WTC11 (cell line): ENCODE results near the gene LAMA2. TPM values are rescaled to one million over a fixed set of nuclear protein-coding genes. Genes with fewer than 3 reads are reported as not detected.

Source experiments
- ATAC-seq: fragments of 200-7000 bp; cut with Tn5 transposase; 2 replicates; pipeline ENCODE4 v1.10.0; 2021; ENCODE audit warnings: mild to moderate bottlenecking, moderate library complexity
- CTCF ChIA-PET: fragments of 300-600 bp; sonication (Branson Sonifier 250); formaldehyde crosslinking; loops from one replicate; lab custom pipeline; 2021; ENCODE audit warnings: antibody characterized with exemption; lab: Charles Lee
- POLR2A ChIA-PET: fragments of 350-600 bp; sonication (Branson Sonifier 250); formaldehyde crosslinking; loops from one replicate; lab custom pipeline; 2021; ENCODE audit warnings: antibody characterized with exemption; lab: Charles Lee
- DNase-seq: peaks from one replicate; pipeline ENCODE4 v3.0.0; 2021; ENCODE audit warnings: low spot score
- H3K27ac Mint-ChIP-seq: 2 replicates; pipeline ENCODE4 v1.8.0; 2021; ENCODE audit warnings: mixed read lengths
- H3K27me3 Mint-ChIP-seq: 2 replicates; pipeline ENCODE4 v1.8.0; 2021; ENCODE audit warnings: low read depth, mild to moderate bottlenecking, moderate library complexity, mixed read lengths
- H3K36me3 Mint-ChIP-seq: 2 replicates; pipeline ENCODE4 v1.8.0; 2021; ENCODE audit warnings: mixed read lengths
- H3K4me1 Mint-ChIP-seq: 2 replicates; pipeline ENCODE4 v1.8.0; 2022; ENCODE audit warnings: mixed read lengths
- H3K4me3 Mint-ChIP-seq: 2 replicates; pipeline ENCODE4 v1.8.0; 2021; ENCODE audit warnings: mild to moderate bottlenecking, moderate library complexity, mixed read lengths
- H3K9me3 Mint-ChIP-seq: 2 replicates; pipeline ENCODE4 v1.8.0; 2021; ENCODE audit warnings: mixed read lengths
- ARID4B ChIP-seq: sonication (generic); formaldehyde crosslinking; IDR thresholded peaks from 2 replicates; pipeline ENCODE4 v1.8.0; 2023; ENCODE audit warnings: missing genetic modification reagents, mild to moderate bottlenecking, borderline replicate concordance
- GTF2I ChIP-seq: fragments of 250-450 bp; sonication (Bioruptor Pico); conservative IDR thresholded peaks from 2 replicates; pipeline ENCODE4 v1.4.0; 2021; ENCODE audit warnings: mild to moderate bottlenecking
- PRDM15 ChIP-seq: sonication (generic); formaldehyde crosslinking; IDR thresholded peaks from 2 replicates; pipeline ENCODE4 v1.8.0; 2022; ENCODE audit warnings: missing genetic modification reagents
- SOX15 ChIP-seq: fragments of 250-450 bp; sonication (Bioruptor Pico); IDR thresholded peaks from 2 replicates; pipeline ENCODE4 v1.9.0; 2021; ENCODE audit warnings: mild to moderate bottlenecking
- SP1 ChIP-seq: sonication (generic); formaldehyde crosslinking; conservative IDR thresholded peaks from 2 replicates; pipeline ENCODE4 v1.8.1; 2022; ENCODE audit warnings: missing genetic modification reagents
- TCF7 ChIP-seq: sonication (generic); formaldehyde crosslinking; IDR thresholded peaks from 2 replicates; pipeline ENCODE4 v1.8.0; 2022; ENCODE audit warnings: mild to moderate bottlenecking, low read depth, missing genetic modification reagents, moderate library complexity
- ZNF121 ChIP-seq: sonication (generic); formaldehyde crosslinking; IDR thresholded peaks from 2 replicates; pipeline ENCODE4 v1.8.0; 2023; ENCODE audit warnings: missing genetic modification reagents
- ZNF138 ChIP-seq: sonication (generic); formaldehyde crosslinking; conservative IDR thresholded peaks from 2 replicates; pipeline ENCODE4 v1.8.1; 2022; ENCODE audit warnings: mild to moderate bottlenecking, moderate library complexity, missing genetic modification reagents
- ZNF317 ChIP-seq: sonication (generic); formaldehyde crosslinking; IDR thresholded peaks from 2 replicates; pipeline ENCODE4 v1.8.1; 2023; ENCODE audit warnings: low read depth, mild to moderate bottlenecking, moderate library complexity, missing genetic modification reagents, borderline replicate concordance
- ZNF423 ChIP-seq: fragments of 250-450 bp; sonication (Bioruptor Pico); IDR thresholded peaks from 2 replicates; pipeline ENCODE4 v2.1.2; 2022; ENCODE audit warnings: mild to moderate bottlenecking, moderate library complexity
- total RNA-seq: library from RNA; stranded (reverse); gene quantifications from 3 replicates; pipeline ENCODE4 v1.2.3, GENCODE V29; 2021
- TF ChIP-seq, protein P1 (sequence below): fragments of 250-450 bp; sonication (Bioruptor Pico); IDR thresholded peaks from 2 replicates; pipeline ENCODE4 v1.9.0; 2021; ENCODE audit warnings: moderate library complexity, mild to moderate bottlenecking, inconsistent platforms, borderline replicate concordance
- TF ChIP-seq, protein P2 (sequence below): fragments of 250-450 bp; sonication (Bioruptor Pico); IDR thresholded peaks from 2 replicates; pipeline ENCODE4 v1.9.0; 2021; ENCODE audit warnings: mild to moderate bottlenecking
- TF ChIP-seq, protein P3 (sequence below): sonication (generic); formaldehyde crosslinking; IDR thresholded peaks from 2 replicates; pipeline ENCODE4 v1.8.0; 2023; ENCODE audit warnings: missing genetic modification reagents
- TF ChIP-seq, protein P4 (sequence below): sonication (generic); formaldehyde crosslinking; IDR thresholded peaks from 2 replicates; pipeline ENCODE4 v1.8.1; 2023; ENCODE audit warnings: mild to moderate bottlenecking, moderate library complexity, missing genetic modification reagents
- TF ChIP-seq, protein P5 (sequence below): fragments of 250-450 bp; sonication (Bioruptor Pico); conservative IDR thresholded peaks from 2 replicates; pipeline ENCODE4 v1.9.0; 2021; ENCODE audit warnings: mild to moderate bottlenecking

Gene LAMA2
- total RNA-seq, 1 experiment from 2014 or later, result 6.6 TPM

GRCh38 chr6:129113637-129114036, 230.7 kb downstream of the LAMA2 start:
- ATAC-seq (no peak), DNase-seq (no peak)
- TF ChIP-seq, protein P1, sequence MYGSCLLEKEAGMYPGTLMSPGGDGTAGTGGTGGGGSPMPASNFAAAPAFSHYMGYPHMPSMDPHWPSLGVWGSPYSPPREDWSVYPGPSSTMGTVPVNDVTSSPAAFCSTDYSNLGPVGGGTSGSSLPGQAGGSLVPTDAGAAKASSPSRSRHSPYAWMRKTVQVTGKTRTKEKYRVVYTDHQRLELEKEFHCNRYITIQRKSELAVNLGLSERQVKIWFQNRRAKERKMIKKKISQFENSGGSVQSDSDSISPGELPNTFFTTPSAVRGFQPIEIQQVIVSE (CRISPR knock-in tag), result no peak
- TF ChIP-seq, protein P2, sequence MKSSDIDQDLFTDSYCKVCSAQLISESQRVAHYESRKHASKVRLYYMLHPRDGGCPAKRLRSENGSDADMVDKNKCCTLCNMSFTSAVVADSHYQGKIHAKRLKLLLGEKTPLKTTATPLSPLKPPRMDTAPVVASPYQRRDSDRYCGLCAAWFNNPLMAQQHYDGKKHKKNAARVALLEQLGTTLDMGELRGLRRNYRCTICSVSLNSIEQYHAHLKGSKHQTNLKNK (CRISPR knock-in tag), result no peak
- TF ChIP-seq ZNF138 (CRISPR knock-in tag) (no peak), ZNF317 (CRISPR knock-in tag) (no peak), TCF7 (CRISPR knock-in tag) (no peak)
- H3K4me1 Mint-ChIP-seq, result 0 out of 2 replicates have a peak, but pooled peaks cover 3% of the 10 kb centered on the region
- H3K27ac Mint-ChIP-seq, result no peak overlapping the region
- no peak overlapping the region for H3K4me3 Mint-ChIP-seq
- ChIA-PET CTCF (no interaction called here), POLR2A (no interaction called here)
- H3K27me3 Mint-ChIP-seq, result no peaks in the 10 kb centered on the region
- H3K36me3 Mint-ChIP-seq, result no peaks in the 10 kb centered on the region
- no peaks in the 10 kb centered on the region for H3K9me3 Mint-ChIP-seq

- Mint-ChIP-seq H3K4me1 (0 out of 2 replicates have a peak, but pooled peaks cover 3% of the 10 kb centered on the region), H3K4me3 (no peak overlapping the region), H3K27ac (no peak overlapping the region), H3K36me3 (no peaks in the 10 kb centered on the region), H3K9me3 (no peaks in the 10 kb centered on the region), H3K27me3 (no peaks in the 10 kb centered on the region)
- no peak for ATAC-seq
- ChIA-PET CTCF (no interaction called here), POLR2A (no interaction called here)
- no peak for TF ChIP-seq ZNF317 (CRISPR knock-in tag)
- TF ChIP-seq, protein P3, sequence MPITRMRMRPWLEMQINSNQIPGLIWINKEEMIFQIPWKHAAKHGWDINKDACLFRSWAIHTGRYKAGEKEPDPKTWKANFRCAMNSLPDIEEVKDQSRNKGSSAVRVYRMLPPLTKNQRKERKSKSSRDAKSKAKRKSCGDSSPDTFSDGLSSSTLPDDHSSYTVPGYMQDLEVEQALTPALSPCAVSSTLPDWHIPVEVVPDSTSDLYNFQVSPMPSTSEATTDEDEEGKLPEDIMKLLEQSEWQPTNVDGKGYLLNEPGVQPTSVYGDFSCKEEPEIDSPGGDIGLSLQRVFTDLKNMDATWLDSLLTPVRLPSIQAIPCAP (CRISPR knock-in tag), result no peak
- TF ChIP-seq ZNF121 (CRISPR knock-in tag), result no peak
- no peak for TF ChIP-seq SP1 (CRISPR knock-in tag)
- TF ChIP-seq, protein P4, sequence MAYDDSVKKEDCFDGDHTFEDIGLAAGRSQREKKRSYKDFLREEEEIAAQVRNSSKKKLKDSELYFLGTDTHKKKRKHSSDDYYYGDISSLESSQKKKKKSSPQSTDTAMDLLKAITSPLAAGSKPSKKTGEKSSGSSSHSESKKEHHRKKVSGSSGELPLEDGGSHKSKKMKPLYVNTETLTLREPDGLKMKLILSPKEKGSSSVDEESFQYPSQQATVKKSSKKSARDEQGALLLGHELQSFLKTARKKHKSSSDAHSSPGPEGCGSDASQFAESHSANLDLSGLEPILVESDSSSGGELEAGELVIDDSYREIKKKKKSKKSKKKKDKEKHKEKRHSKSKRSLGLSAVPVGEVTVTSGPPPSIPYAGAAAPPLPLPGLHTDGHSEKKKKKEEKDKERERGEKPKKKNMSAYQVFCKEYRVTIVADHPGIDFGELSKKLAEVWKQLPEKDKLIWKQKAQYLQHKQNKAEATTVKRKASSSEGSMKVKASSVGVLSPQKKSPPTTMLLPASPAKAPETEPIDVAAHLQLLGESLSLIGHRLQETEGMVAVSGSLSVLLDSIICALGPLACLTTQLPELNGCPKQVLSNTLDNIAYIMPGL (CRISPR knock-in tag), result no peak
- no peak for TF ChIP-seq GTF2I (CRISPR knock-in tag)
- no peak for DNase-seq
Measured at GRCh38 chr6:129114636-129115391, 231.9 kb downstream of the LAMA2 start.

GRCh38 chr6:129115471-129115870, 232.5 kb downstream of the LAMA2 start:
- Mint-ChIP-seq H3K4me3 (no peak overlapping the region), H3K27ac (no peak overlapping the region), H3K27me3 (no peaks in the 10 kb centered on the region), H3K4me1 (0 out of 2 replicates have a peak, but pooled peaks cover 3% of the 10 kb centered on the region), H3K36me3 (no peaks in the 10 kb centered on the region), H3K9me3 (no peaks in the 10 kb centered on the region)
- ChIA-PET POLR2A (no interaction called here), CTCF (no interaction called here)
- no peak for ATAC-seq
- DNase-seq, result no peak
- TF ChIP-seq, protein P5, sequence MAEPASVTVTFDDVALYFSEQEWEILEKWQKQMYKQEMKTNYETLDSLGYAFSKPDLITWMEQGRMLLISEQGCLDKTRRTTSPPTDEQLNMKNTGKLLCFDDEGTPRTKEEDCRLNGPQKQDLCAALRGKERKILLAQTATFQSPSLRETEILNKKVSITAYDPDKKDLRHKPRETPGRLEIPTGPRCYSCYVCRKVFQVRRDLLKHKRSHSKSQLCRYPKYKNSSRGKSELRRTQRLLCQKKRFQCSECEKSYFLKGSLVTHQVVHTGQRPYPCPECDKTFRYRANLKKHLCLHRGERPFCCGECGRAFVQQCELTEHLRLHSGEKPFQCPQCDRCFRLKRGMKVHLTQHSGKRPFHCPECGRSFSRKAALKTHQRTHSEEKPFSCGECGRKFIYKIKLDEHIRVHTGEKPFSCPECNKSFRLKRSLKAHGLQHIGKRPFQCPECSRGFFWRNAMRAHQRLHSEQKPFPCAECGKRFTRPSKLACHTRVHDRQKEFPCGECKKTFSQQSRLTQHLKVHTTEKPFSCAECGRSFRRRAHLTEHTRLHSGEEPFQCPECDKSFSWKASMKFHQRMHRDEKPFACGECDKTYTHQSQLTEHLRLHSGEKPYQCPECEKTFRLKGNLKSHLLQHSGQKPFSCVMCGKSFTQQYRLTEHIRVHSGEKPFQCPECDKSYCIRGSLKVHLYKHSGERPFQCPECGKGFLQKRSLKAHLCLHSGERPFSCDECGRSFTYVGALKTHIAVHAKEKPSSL (CRISPR knock-in tag), result no peak
- TF ChIP-seq SOX15 (CRISPR knock-in tag) (no peak), ZNF423 (CRISPR knock-in tag) (no peak), PRDM15 (CRISPR knock-in tag) (no peak), ARID4B (no peak)
